Fibroblast of skin of right quadriceps (primary cell): Measurements from ENCODE around the gene TNP1.

ENCODE experiments used
- DNase-seq: peaks from one replicate; pipeline ENCODE4 v3.0.0-alpha.2; 2013

Gene TNP1

GRCh38 chr2:216833061-216833460, 26.8 kb downstream of the TNP1 start:
- DNase-seq, result no peak

- DNase-seq, result no peak
These were observed 29.5 kb downstream of the TNP1 start for GRCh38 chr2:216830346-216830745.

- peak; percentile 52 for DNase-seq
These were observed 30.3 kb downstream of the TNP1 start for GRCh38 chr2:216829533-216829932.

- DNase-seq, result peak; percentile 11
These were observed 32.7 kb downstream of the TNP1 start for GRCh38 chr2:216827073-216827720.

- DNase-seq, result no peak
These were observed 37.4 kb downstream of the TNP1 start for GRCh38 chr2:216822470-216822869.

- DNase-seq, result no peak
These were observed 39.2 kb downstream of the TNP1 start for GRCh38 chr2:216820709-216821108.

GRCh38 chr2:216819766-216820165, 40.1 kb downstream of the TNP1 start:
- DNase-seq, result no peak

- DNase-seq, result no peak
These were observed 40.8 kb downstream of the TNP1 start for GRCh38 chr2:216819055-216819454.

GRCh38 chr2:216810399-216811160, 49.3 kb downstream of the TNP1 start:
- DNase-seq, result no peak
